C4-2B (cell line): ENCODE results near the gene ARHGAP12.

ENCODE experiments used
- CTCF ChIP-seq: fragments of 450-650 bp; conservative IDR thresholded peaks from 2 replicates; pipeline ENCODE4 v1.5.1; 2017; ENCODE audit warnings: mild to moderate bottlenecking
- ZFX ChIP-seq: fragments of 450-650 bp; IDR thresholded peaks from 2 replicates; pipeline ENCODE4 v1.6.1; 2017

- TF ChIP-seq CTCF: no peak
- TF ChIP-seq ZFX: no peak
These were observed 105.3 kb downstream of the ARHGAP12 start for GRCh38 chr10:31823358-31823757.
